KMS-11 (cell line): ENCODE results near the gene TPM3.
"Not testable (repeated sequence)": the region's sequence is repeated elsewhere in the genome, so short reads cannot be mapped to it uniquely, and the experiment has no call there.

Experiments used
- H2AFZ ChIP-seq: fragments of 200-600 bp; sonication (generic); 2 replicates; pipeline ENCODE4 v1.6.1; 2016; ENCODE audit warnings: antibody characterized with exemption, mixed run types, low read depth
- H3K27ac ChIP-seq: fragments of 200-600 bp; sonication (generic); 2 replicates; pipeline ENCODE4 v1.6.1; 2016; ENCODE audit warnings: mild to moderate bottlenecking, mixed run types
- H3K27me3 ChIP-seq: fragments of 200-600 bp; sonication (generic); 2 replicates; pipeline ENCODE4 v1.6.1; 2017; ENCODE audit warnings: mild to moderate bottlenecking, low read depth, mixed run types, moderate library complexity; ENCODE audit not compliant: insufficient read depth
- H3K36me3 ChIP-seq: fragments of 200-600 bp; sonication (generic); 2 replicates; pipeline ENCODE4 v1.6.1; 2017; ENCODE audit warnings: mild to moderate bottlenecking, mixed run types; ENCODE audit not compliant: insufficient read depth
- H3K4me1 ChIP-seq: fragments of 200-600 bp; sonication (generic); 2 replicates; pipeline ENCODE4 v1.6.1; 2016; ENCODE audit warnings: mild to moderate bottlenecking, low read depth, mixed run types; ENCODE audit not compliant: poor library complexity, severe bottlenecking
- H3K4me2 ChIP-seq: fragments of 200-600 bp; sonication (generic); 2 replicates; pipeline ENCODE4 v1.7.0; 2016; ENCODE audit warnings: mild to moderate bottlenecking, mixed run types
- H3K4me3 ChIP-seq: fragments of 200-600 bp; sonication (generic); IDR thresholded peaks from 2 replicates; pipeline ENCODE4 v1.6.1; 2017; ENCODE audit warnings: low read depth, low read length, mixed read lengths; ENCODE audit not compliant: insufficient read depth
- H3K79me2 ChIP-seq: fragments of 200-600 bp; sonication (generic); 2 replicates; pipeline ENCODE4 v1.6.1; 2016; ENCODE audit warnings: low read depth, mixed run types; ENCODE audit not compliant: insufficient read depth
- H3K9ac ChIP-seq: fragments of 200-600 bp; sonication (generic); 2 replicates; pipeline ENCODE4 v1.6.1; 2016; ENCODE audit warnings: mild to moderate bottlenecking, mixed run types
- H4K20me1 ChIP-seq: fragments of 200-600 bp; sonication (generic); 2 replicates; pipeline ENCODE4 v1.6.1; 2016; ENCODE audit warnings: mild to moderate bottlenecking, mixed run types; ENCODE audit not compliant: insufficient read depth
- TF ChIP-seq, protein P1 (sequence below): fragments of 200-600 bp; sonication (generic); conservative IDR thresholded peaks from 2 replicates; pipeline ENCODE4 v1.6.1; 2017; ENCODE audit warnings: low read depth, mild to moderate bottlenecking, antibody characterized with exemption, low read length, moderate library complexity, mixed read lengths

TPM3 gene

DNA sequence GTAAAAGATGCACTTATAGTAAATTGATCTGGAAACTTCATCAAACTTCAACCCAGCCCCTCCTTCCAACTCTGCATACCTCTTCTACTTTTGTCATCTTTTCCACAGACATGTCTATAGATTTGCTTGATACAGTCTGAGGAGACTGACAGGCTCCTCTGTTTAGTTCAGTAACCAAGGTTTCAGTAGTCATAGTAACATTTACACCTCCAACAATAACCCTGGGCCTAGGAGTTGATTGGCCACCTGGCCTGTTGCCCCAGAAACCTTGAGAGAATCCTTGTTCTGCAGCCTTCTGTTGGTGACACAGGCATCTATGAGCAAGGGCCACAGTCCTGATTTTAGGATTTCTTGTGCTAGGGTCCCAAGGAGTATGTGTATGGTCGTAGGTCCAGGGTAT is 14.3 kb upstream of the TPM3 start, which contains the start of gene CFAP141:
CFAP141 (minus strand) TSS at position 138 of the 400 bp plus-strand sequence; CDS start at position 112, 26 bp downstream.
- Histone ChIP-seq H3K27me3 (no peaks in the 10 kb centered on the region), H2AFZ (no peak within 1 kb of the TSS), H3K4me1 (peaks cover 60% of the 10 kb centered on the region), H3K4me2 (peak within 1 kb of the TSS; percentile 2; the same call in 1 of the 2 replicates), H3K4me3 (no peak within 1 kb of the TSS), H3K79me2 (peaks cover 10% of the 10 kb centered on the region; the same call in 1 of the 2 replicates), H3K36me3 (peaks cover 14% of the 10 kb centered on the region; the same call in 1 of the 2 replicates), H4K20me1 (no peaks in the 10 kb centered on the region), H3K9ac (no peak within 1 kb of the TSS), H3K27ac (peak within 1 kb of the TSS; percentile 11; the same call in 1 of the 2 replicates)
- TF ChIP-seq, protein P1, sequence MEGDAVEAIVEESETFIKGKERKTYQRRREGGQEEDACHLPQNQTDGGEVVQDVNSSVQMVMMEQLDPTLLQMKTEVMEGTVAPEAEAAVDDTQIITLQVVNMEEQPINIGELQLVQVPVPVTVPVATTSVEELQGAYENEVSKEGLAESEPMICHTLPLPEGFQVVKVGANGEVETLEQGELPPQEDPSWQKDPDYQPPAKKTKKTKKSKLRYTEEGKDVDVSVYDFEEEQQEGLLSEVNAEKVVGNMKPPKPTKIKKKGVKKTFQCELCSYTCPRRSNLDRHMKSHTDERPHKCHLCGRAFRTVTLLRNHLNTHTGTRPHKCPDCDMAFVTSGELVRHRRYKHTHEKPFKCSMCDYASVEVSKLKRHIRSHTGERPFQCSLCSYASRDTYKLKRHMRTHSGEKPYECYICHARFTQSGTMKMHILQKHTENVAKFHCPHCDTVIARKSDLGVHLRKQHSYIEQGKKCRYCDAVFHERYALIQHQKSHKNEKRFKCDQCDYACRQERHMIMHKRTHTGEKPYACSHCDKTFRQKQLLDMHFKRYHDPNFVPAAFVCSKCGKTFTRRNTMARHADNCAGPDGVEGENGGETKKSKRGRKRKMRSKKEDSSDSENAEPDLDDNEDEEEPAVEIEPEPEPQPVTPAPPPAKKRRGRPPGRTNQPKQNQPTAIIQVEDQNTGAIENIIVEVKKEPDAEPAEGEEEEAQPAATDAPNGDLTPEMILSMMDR, result no peak

- peaks cover 14% of the 10 kb centered on the region; the same call in 1 of the 2 replicates for H3K36me3 ChIP-seq
- H3K4me3 ChIP-seq, H3K9ac ChIP-seq, H3K27me3 ChIP-seq, H3K4me2 ChIP-seq, H2AFZ ChIP-seq, H4K20me1 ChIP-seq: not testable (repeated sequence)
- peaks cover 10% of the 10 kb centered on the region; the same call in 1 of the 2 replicates for H3K79me2 ChIP-seq
- peak overlapping the region; percentile 11; the same call in 1 of the 2 replicates for H3K27ac ChIP-seq
- peaks cover 60% of the 10 kb centered on the region for H3K4me1 ChIP-seq
These were observed 13.9 kb upstream of the TPM3 start for GRCh38 chr1:154205778-154206177.

DNA sequence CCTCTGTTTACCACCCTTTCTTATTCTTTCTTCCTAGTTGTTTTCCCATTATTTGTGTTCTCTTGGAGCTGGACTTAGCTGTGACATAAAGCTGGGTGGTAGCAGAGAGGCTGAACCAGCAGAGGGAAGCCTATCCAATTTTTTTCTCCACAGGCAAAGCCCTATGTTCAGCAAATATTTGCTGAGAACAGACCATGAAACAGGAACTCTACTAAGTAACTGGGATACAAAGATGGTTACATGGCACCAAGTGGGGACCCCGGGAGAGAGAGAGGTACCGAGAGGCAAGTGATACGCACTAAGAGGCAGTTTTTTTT is 7.6 kb upstream of the TPM3 start:
- peaks cover 32% of the 10 kb centered on the region for H3K4me1 ChIP-seq
- H3K4me3 ChIP-seq, result no peak overlapping the region

DNA sequence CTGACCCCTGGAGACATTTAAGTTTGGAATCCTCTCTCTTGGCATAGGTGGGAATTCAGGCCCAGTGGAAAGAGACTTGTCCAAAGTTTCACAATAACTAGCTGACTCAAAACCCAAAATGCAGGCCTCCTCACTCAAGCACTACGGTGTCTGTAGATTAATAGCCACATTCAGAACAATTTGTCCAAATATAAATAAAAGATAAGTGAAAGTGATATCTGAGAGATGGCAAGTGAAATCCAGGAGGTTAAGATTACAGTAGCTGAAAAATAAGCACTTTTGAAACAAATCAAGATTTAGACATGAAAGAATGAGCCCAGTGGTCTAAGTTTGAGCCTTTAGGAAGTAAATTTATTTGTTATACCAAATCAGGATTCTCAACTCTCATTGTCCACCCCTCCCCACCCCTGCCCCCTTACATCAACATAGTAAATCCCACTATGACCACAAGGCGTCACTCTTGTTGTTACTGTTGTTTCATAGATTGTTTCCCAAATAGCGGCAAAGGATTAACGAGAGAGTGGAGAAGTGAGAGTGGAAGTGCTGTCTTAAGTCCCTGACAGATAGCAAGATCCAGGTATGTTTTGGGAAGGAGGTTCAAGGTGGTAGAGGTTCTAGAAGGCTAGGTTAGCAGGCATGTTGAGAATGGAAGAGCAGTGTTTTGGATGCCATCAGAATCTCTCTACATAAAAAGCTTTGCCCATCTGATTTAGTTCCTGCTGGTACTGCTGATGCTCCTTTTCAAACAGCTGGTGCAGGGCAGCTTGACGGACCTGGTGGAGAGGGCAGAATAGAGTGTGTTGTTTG is 7.1 kb upstream of the TPM3 start:
- peaks cover 37% of the 10 kb centered on the region for H3K4me1 ChIP-seq
- no peaks in the 10 kb centered on the region for H4K20me1 ChIP-seq
- peak overlapping the region; percentile 35 for H2AFZ ChIP-seq
- H3K9ac ChIP-seq, result no peak overlapping the region
- H3K27ac ChIP-seq, result peak overlapping the region; percentile 0; the same call in 1 of the 2 replicates
- peaks cover 6% of the 10 kb centered on the region; the same call in 1 of the 2 replicates for H3K27me3 ChIP-seq
- no peak overlapping the region for H3K4me3 ChIP-seq
- H3K79me2 ChIP-seq, result no peaks in the 10 kb centered on the region
- no peaks in the 10 kb centered on the region for H3K36me3 ChIP-seq
- H3K4me2 ChIP-seq, result peak overlapping the region; percentile 40
- TF ChIP-seq, protein P1, result peak; percentile 99

More for the DNA sequence above, 7.6 kb upstream of the TPM3 start:
- Histone ChIP-seq H3K9ac (no peak overlapping the region), H3K79me2 (no peaks in the 10 kb centered on the region), H3K27me3 (peaks cover under 1% of the 10 kb centered on the region; the same call in 1 of the 2 replicates), H2AFZ (peak overlapping the region; percentile 35), H3K36me3 (no peaks in the 10 kb centered on the region), H4K20me1 (no peaks in the 10 kb centered on the region), H3K4me2 (peak overlapping the region; percentile 40), H3K27ac (peak overlapping the region; percentile 0; the same call in 1 of the 2 replicates)
- TF ChIP-seq, protein P1, result no peak; the same call in 1 of the 2 replicates
